ENCODE results near the gene TXNDC5. TPM values are rescaled to one million over a fixed set of nuclear protein-coding genes. Genes with fewer than 3 reads are reported as not detected.

TXNDC5 gene
- total RNA-seq, 1 experiment from 2014 or later, result 177 TPM

Other genes starting within 250 kb of the TXNDC5 start
- gene BMP6, start 184.7 kb downstream of the TXNDC5 start, total RNA-seq (2021; ENCODE audit: unreplicated experiment), result 13.6 TPM
- gene BLOC1S5, start 153.6 kb upstream of the TXNDC5 start, total RNA-seq (2021; ENCODE audit: unreplicated experiment), result 11.8 TPM
- gene EEF1E1, start 191.8 kb upstream of the TXNDC5 start, total RNA-seq (2021; ENCODE audit: unreplicated experiment), result 59.5 TPM